HG03571 (cell line): ENCODE results near the gene SPPL2C.
"Not testable (repeated sequence)": the region's sequence is repeated elsewhere in the genome, so short reads cannot be mapped to it uniquely, and the experiment has no call there.

Experiments used
- ATAC-seq: cut with Tn5 transposase; IDR thresholded peaks from one replicate; pipeline ENCODE4 v1.9.1; 2021; ENCODE audit not compliant: unreplicated experiment

Gene SPPL2C

DNA sequence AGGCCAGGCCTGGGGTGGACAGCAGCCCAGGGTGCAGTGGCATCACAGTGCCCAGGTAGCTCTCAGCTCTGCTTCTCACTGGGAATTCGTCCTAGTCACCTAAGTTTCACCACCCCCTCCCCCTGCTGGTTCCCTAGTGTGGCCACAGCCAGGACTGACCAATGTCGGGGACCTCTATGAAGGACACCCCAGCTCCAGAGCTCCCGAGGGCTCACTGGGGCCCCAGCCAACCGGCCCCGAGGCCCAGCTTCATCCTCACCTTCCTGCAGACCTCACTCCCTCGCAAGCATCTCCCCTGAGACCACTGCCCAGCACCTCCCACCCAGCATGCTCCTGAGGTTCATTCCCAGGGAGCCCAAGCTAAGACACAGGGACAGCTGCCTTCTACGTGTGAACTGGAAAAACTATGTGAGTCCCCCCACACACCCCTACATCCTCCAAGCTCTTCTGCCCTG is 4.9 kb downstream of the SPPL2C start:
- no peak for ATAC-seq

DNA sequence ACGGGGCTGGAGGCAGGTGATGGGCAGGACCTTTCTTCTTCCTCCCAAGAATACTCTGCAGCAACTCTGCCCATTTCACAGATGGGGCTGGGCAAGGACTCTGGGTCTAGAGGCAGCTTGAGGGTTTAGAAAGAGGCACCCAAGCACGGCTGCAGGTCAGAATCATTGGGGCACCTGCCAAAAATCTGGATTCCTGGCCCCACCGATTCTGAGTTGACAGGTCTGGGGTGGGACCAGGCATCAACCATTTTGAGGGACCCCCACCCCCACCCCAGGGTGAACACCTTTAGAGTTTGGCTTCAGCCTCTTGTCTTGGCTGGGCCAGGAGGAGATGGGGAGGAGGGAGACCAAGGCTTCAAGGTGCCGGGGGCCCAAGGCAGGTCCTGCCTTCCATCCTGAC is 5.3 kb downstream of the SPPL2C start:
- no peak for ATAC-seq

DNA sequence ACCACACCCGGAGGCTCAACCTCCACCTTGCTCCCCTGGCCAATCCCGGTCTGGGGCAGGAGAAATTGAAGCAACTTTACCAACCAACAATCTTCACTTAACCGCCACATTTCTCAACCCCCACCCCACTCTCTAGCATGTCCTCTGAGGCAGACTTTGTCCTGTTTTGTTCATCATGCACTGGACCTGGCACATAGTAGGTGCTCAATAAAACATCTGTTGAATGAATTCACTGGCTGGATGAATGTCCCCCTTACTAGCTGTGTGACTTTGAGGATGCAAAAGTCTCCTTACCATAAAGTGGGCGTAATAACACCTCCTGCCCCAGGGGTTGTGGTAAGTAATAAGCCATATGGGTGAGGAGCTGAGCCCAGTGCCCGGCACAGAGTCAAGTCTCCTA is 5.8 kb downstream of the SPPL2C start:
- no peak for ATAC-seq

DNA sequence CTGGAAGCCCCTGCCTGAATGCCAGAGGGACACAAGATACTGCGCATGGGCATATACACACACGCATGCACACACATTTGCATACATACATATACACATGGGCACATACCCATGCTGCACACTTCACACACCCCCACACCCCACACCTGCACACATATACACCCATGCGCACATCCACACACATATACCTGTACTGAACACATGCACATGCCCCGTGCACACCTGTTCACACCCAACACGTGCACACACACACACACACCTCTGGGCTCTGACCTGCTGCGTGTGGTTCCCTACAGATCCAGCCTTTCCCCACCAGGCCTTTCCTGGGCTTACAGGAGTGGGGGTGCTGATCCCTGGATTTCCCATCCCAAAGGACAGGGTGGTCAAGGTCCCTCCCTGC is 6.3 kb downstream of the SPPL2C start:
- no peak for ATAC-seq

DNA sequence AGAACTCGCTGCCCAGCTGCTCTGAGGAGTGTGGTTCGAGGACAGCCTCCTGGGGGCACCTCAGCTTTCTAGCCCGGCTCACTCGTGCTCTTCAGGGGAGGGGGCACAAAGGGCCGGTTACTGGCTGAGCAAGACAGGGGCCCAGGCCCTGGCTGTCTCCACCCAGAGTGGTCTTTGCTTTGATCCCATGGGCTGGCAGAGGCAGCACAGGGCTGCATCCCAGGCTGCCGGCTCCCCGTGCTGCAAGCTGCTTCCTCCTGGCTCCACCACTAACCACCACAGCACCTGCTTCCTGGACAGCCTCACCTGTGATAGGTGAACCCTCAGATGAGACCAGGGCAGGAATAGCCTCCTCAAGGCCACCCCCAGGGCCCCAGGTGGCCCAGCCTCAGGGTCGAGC is 6.8 kb downstream of the SPPL2C start:
- no peak for ATAC-seq

DNA sequence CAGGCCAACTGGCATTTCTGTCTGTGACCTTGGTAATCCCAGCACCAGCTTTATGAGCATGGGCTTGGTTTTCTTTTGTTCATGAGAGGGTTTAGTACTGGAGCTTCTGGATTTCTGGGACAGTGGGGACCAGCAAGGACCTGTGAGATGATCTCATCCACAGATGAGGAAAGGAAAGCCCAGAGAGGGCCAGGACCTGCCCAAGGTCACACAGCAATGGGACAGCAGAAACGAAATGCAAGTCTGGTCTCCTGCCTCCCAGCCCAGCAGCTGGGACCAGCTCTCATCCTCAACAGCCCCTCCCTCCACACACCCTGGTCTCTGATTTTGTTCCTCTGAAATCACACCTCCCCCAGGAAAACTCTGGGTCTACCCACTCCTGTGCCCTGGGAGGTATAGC is 7.2 kb downstream of the SPPL2C start:
- no peak for ATAC-seq

DNA sequence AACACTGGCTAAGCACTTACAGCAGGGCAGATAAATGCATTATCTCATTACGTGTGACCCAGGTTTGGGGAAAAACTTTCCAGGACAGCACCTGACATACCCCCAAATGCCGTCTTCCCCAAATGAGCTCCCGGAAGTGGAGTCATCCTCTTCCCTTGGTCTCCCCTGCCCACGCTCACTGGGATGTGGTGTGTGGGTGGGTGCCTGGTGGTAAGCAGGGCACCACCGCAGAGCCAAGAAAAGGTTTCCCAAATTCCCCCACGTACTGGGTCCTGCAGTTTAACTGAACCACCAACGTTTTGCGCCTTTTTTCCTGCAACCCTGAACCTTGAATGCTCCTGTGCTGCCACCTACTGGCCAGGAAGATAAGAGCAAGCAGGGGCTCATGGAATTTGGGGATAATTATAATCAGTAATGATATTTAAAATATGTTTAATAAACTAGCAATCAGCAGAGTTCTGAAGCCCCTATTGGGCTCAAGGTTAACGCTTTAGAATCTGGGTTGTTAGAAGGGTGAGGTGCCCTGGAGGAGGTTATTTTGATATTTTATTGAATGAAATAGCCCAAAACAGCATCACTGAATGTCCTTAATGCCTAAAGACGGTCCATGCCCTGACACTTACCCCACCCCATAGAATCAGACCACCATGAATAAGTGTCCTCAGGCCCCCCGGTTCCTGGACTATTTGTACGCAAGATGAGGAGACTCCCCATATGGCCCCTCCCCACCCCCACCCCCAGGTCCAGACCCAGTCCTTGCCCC is 8.0 kb downstream of the SPPL2C start:
- ATAC-seq = no peak

DNA sequence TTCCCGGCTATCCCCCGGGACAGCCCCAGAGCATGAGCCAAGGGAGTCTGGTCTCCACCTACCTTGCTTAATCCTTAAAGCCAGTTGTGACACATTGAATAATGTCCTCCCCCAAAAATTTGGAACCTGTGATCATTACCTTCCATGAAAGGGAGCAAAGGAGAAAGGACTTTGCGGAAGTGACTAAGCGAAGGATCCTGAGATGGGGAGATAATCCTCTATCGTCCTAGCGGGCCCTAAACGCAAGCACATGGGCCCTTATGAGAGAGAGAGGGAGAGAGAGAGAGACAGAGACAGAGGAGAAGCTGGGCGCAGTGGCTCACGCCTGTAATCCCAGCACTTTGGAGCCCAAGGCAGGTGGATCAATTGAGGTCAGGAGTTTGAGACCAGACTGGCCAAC is 9.5 kb downstream of the SPPL2C start:
- no peak for ATAC-seq

DNA sequence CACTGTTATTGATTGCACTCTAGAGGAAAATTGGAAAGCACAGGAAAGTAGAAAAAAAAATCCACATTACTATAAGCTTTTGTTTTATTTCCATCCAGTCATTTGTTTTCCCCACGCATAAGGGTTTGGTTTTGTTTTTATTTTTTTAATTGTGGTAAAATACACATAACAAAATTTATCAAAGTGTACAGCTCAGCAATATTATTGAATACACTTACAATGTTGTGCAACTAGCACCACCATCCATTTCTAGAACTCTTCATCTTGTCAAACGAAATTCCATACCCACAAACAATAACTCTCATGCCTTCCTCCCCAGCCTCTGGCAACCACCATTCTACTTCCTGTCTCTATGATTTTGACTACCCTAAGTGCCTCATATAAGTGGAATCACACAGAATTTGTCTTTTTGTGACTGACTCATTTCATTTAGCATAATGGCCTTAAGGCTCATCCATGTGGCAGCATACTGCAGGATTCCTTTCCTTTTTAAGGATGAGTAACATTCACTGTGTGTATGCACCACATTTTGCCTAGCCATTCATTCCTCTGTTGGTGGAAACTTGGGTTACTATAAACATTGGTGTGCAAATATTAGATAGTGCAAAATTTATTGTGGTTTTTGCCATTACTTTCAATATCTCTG is 11.1 kb downstream of the SPPL2C start:
- ATAC-seq = no peak

DNA sequence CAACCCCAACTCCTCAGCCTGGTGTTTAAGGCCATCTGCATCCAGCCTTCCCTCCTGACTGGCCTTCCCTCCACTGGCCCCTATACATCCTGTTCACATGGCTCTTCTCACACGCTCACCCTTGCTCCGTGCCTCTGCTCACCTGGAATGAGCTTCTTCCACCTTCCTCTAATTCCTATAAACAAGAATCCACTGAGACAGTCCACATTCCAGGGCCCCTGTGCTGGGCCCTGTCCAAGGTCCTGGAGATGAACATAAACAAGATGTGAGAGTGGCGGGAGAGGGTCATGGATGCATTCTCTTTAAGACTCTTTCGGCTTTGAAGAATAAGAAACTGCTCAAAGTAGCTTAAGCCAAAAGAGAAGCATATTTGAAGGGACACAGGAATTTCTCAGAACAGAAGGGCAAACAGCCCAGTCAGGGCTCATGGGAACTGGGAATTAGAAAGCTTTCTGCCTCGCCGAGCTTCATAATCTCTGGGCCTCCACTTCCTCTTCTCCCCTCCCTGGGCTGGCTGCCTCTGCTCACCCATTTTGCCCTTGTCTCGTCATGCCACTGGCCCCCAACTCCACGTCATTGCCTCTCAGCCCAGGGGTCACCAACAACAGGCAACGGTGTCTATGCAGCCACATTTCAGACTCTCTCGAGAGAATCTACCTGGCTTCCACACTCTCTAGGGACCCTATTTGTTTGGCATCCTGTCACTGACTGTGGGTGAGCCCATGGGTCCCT is 13.5 kb downstream of the SPPL2C start:
- no peak for ATAC-seq

DNA sequence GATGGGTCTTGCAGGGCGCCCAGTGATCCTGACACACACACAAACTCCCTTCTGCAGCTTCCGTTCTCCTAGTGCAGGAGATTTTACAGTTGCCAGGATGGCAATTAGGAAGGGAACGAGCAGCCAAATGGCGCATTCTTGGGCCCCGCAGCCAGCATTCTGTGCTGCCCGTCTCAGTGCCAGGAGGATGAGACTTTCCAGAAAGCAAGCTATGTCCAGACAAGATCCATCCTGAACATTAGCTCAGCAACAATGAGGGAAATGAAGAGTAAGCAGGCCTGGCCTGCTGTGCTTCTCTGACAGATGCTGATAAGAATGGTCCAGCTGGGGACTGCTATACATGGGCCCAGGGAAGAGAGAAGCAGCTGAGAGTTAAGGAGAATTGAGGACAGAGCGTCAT is 16.5 kb downstream of the SPPL2C start:
- no peak for ATAC-seq

DNA sequence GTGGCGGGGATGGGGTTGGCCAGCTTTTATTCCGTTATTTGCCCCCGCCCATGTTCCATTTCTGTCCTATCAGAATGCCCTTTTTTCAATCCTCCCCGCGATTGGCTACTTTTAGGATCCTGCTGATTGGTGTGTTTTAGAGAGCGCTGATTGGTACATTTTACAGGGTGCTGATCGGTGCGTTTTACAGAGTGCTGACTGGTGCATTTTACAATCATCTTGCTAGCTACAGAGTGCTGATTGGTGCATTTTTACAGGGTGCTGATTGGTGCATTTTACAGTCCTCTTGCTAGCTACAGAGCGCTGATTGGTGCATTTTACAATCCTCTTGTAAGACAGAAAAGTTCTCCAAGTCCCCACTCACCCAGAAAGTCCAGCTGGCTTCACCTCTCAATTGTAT is 17.4 kb downstream of the SPPL2C start:
- ATAC-seq = not testable (repeated sequence)

DNA sequence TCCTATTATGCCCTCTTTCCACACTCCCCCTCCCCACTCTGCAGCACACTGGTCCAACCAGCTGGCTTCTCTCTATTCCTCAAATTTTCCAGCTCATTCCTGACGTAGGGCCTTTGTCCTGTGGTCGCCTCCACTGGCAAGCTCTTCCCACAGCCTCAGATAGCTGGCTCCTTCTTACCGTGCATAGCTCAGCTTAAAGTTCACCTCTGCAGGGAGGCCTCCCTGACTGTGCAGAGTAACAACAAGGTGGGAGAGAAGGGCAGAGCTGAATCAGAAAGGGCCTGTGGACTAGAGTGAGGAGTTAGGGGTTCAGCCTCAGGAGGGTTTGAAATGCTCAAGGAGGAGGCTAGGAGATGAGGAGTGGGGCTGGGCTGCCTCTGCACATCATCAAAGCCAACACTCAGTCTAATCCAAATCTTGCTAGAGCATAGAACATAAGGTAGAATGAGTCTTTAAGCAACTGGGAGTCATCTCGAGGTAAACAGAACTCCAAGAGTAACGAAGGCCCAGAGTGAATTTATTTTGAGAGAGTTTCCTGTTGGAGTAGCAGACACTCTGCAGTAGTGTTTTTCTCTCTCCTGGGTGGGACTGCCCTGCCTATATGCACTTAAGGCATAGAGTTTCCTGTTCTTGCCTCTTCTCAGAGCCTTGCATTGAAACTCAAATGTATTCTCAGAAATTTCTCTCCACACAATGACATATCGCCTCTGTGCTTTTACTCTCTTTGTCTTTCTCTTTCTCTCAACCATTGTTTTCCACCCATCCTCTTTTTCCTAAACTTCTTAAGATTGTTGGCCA is 19.4 kb downstream of the SPPL2C start:
- no peak for ATAC-seq

DNA sequence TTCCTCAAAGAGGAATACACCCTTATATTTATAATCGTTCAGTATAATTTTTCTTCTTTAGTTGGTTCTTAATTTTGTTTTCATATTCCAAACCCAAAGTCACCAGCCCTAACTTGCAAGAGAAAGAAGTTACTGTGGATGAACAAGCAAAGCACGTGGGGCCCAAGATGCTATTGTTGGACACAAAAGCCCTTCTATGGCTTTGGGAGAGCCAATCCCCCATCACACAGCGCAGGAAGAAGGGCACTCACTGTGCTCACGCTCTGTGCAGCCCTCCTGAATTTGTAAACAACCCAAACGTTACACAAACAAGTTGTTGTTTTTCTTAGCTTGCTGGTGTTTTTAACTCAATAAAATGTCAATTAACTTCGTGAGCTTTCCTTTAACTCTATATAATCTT is 22.5 kb downstream of the SPPL2C start:
- ATAC-seq = no peak

DNA sequence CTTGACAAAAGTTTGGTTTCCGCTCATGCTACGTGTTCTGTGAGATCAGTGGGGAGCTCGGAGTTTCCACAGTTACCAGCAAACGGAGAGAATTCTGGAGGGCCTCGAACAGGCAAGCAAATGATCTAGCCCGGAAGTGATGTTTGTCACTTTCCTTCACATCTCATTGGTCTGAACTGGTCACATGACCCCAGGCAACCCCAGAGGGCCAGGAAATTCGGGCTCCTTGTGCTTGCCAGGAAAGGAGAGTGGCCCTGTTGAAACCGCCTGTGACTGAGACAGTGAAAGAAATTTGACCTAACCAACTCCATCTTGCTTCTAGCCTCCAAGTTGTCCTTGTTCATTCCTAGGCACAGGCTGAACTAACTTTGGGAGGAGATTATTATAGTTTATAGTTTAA is 23.0 kb downstream of the SPPL2C start:
- no peak for ATAC-seq

DNA sequence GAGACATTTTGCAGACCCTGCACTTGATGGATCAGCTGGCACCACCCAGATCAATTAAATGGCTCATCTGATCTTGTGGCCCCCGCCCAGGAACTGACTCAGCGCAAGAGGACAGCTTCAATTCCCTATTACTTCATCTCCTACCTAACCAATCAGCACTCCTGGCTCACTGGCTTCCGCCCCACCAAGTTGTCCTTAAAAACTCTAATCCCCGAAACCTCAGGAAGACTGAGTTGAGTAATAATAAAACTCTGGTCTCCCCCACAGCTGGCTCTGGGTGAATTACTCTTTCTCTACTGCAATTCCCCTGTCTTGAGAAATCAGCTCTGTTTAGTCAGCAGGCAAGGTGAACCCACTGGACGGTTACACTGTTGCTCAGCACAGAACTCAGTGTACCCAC is 23.6 kb downstream of the SPPL2C start:
- ATAC-seq = no peak

DNA sequence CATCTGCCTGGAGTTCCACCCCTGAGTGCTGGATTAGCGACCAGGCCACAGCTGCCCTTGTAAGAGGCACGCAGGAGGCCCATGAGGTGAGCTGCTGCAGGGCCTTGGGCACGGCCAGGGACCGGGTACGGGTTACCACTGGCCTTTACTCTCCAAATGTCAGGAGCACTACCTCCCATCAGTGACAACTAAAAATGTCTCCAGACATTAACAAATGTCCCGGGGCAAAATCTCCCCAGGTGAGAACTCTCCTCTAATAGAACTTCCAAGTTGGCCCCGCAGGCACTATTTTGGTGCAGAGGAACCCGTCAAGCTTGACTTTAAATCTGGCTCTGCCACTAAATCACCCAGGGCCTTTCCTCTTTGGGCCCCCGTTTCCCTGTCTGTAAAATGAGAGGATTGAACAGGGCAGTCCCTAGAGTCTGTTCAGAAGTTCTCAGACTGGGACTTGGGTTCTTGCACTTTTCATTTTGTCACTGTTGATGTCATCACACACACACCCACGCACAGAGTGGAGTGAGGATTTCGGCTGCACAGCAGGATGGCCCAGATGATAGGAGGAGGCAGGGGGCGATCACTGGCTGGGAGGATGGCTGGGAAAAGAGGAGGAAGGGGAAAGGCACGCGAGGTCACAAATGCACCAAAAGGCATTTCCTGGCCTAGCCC is 25.1 kb downstream of the SPPL2C start:
- no peak for ATAC-seq

DNA sequence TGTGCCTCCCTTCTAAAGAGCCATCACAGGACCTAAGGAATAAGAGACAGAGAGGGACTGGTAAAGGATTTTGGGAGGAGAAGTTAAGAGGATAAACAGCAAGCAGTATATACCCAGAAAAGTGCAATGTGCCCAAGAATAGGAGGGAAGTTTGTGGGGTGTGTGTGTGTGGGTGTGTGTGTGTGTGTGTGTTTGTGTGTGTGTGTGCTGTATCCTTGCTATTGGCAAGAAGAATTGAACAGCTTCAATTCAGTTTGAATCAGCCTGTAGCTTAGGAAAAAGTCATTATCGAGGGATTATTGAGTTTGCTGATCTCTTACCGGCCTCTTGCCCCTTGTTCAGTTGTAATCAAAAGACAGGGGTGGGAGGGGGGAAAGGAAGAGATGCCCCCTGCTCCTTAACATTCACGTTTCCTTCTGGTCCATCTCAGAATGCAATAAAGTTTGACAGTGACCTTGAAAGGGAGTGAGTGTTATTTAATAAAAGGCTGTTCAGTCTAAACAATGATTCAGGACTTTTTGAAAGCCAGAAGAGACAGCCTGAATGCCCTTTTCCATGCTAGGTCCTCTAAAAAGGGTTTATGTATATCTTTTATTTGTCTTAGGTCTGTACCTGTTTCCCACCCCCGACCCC is 25.8 kb downstream of the SPPL2C start:
- ATAC-seq = no peak

DNA sequence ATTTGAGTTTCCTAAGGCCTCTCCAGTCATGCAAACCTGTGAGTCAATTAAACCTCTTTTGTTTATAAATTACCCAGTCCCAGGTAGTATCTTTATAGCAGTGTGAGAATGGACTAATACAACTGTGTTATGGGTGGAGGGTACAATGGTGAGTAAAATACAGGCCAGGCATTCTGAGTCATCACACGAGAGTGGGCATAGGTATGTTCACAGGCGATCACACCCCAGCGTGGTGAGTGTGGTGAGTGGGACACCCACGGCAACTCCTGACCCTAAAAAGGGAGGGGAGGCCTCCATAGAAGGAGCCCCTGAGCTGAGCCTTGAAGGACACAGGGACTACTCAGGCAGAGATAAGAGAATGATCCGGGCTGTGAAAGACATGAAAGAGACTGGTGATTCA is 27.0 kb downstream of the SPPL2C start:
- no peak for ATAC-seq

DNA sequence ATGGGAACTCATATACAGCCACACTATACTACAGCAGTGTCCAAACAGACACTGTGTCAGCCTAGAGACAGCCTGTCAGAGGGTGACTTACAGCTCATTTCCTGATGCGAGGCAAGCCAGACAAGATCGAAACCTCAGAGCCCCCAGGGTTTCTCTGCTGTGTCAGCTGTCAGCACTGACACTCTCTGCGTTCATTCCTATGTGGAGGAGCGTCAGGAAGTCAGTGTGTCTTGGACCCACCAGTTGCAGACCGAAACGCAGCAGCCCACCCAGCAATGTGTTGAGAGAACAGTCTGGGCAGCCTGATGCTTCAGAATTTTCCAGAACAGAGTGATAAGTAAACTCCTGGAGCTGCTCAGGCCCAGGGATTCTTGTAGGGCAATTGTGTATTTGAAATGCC is 29.0 kb downstream of the SPPL2C start:
- ATAC-seq = no peak
